Testis (tissue), 2 donors: ENCODE measurements around the gene RIBC2.

Source experiments
- POLR2A ChIP-seq: fragments of 450-650 bp; IDR thresholded peaks from one replicate; pipeline ENCODE4 v1.6.1; 2017; ENCODE audit warnings: antibody characterized with exemption, mild to moderate bottlenecking, moderate library complexity
- TF ChIP-seq, protein P1 (sequence below), 3 experiments: fragments of 450-650 bp in 2 of 3; fragments of 200-600 bp in 1 of 3; sonication (generic) in 1 of 3; IDR thresholded peaks; one replicate each; pipeline ENCODE4 v1.5.1; 2016 to 2019; ENCODE audit warnings: antibody characterized with exemption in 3 of 3, mild to moderate bottlenecking in 2 of 3, moderate library complexity in 1 of 3

DNA sequence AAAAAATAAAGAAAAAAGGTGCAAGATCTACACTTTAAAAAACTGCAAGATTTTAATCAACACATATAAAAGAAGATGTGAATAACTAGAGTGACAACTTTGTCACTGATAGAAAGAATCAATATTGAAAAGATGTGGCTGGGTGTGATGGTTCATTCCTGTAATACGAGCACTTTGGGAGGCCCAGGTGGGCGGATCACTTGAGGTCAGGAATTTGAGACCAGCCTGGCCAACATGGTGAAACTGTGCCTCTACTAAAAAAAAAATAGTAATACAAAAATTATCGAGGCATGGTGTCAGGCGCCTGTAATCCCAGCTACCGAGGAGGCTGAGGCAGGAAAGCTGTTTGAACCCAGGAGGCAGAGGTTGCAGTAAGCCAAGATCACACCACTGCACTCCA lies 68.2 kb downstream of the RIBC2 start:
- TF ChIP-seq, protein P1, sequence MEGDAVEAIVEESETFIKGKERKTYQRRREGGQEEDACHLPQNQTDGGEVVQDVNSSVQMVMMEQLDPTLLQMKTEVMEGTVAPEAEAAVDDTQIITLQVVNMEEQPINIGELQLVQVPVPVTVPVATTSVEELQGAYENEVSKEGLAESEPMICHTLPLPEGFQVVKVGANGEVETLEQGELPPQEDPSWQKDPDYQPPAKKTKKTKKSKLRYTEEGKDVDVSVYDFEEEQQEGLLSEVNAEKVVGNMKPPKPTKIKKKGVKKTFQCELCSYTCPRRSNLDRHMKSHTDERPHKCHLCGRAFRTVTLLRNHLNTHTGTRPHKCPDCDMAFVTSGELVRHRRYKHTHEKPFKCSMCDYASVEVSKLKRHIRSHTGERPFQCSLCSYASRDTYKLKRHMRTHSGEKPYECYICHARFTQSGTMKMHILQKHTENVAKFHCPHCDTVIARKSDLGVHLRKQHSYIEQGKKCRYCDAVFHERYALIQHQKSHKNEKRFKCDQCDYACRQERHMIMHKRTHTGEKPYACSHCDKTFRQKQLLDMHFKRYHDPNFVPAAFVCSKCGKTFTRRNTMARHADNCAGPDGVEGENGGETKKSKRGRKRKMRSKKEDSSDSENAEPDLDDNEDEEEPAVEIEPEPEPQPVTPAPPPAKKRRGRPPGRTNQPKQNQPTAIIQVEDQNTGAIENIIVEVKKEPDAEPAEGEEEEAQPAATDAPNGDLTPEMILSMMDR (IDR thresholded peaks at IDR 0.05) = no peak
- TF ChIP-seq POLR2A = no peak
